ENCODE data around the gene C3. TPM values are rescaled to one million over a fixed set of nuclear protein-coding genes. Genes with fewer than 3 reads are reported as not detected.

C3 gene
- total and polyA plus RNA-seq, 2 of the 13 experiments (the other 11 are each of a cell fraction or from before 2014, with no cell fraction given), result 1,455 to 6,272 TPM

GRCh38 chr19:6718741-6719539, 1.5 kb downstream of the C3 start (continued):
- TF ChIP-seq ZNF572 (CRISPR knock-in tag; IDR thresholded peaks at IDR 0.05) (0 out of 2 replicates have a peak, but pooled peaks have one; percentile 42), KLF15 (CRISPR knock-in tag; IDR thresholded peaks at IDR 0.05; ENCODE audit: borderline replicate concordance) (peak; percentile 46; the same call in 1 of the 2 replicates), IKZF5 (CRISPR knock-in tag; IDR thresholded peaks at IDR 0.05) (no peak), RBFOX2 (IDR thresholded peaks at IDR 0.05; ENCODE audit: low read depth, low read length) (peak; percentile 92), E2F2 (CRISPR knock-in tag; IDR thresholded peaks at IDR 0.05; ENCODE audit: borderline replicate concordance) (no peak; the same call in 1 of the 2 replicates), KIAA2018 (CRISPR knock-in tag; IDR thresholded peaks at IDR 0.05; ENCODE audit: borderline replicate concordance) (no peak), HNRNPLL (IDR thresholded peaks at IDR 0.05; ENCODE audit: low read depth, low read length, poor library complexity, severe bottlenecking) (peak; percentile 19), ZNF224 (CRISPR knock-in tag; IDR thresholded peaks at IDR 0.05) (no peak), ZNF775 (CRISPR knock-in tag; IDR thresholded peaks at IDR 0.05; ENCODE audit: borderline replicate concordance) (no peak), MLXIP (CRISPR knock-in tag; IDR thresholded peaks at IDR 0.05; ENCODE audit: borderline replicate concordance) (no peak), CREB3 (CRISPR knock-in tag; IDR thresholded peaks at IDR 0.05) (no peak), ZNF792 (CRISPR knock-in tag; IDR thresholded peaks at IDR 0.05) (no peak), PTBP1 (IDR thresholded peaks at IDR 0.05; ENCODE audit: low read depth, low read length, poor library complexity, severe bottlenecking) (no peak)
